Dermis microvascular lymphatic vessel endothelial cell (primary cell): Measurements from ENCODE around the gene GNAO1. TPM values are rescaled to one million over a fixed set of nuclear protein-coding genes. Genes with fewer than 3 reads are reported as not detected.

Experiments
- DNase-seq, 2 donors: peaks; one replicate each; pipeline versions ENCODE4 v3.0.0 to v3.0.0-alpha.2; 2010; ENCODE audit warnings: low read depth in 2 of 2
- total RNA-seq: library from RNA; depleted of rRNA; stranded (reverse); fragments of >200 nt; gene quantifications from 2 replicates; pipeline ENCODE4 v1.2.1, GENCODE V29; 2014

GNAO1 gene
- total RNA-seq, 1 donor from 2014 or later: not detected

GRCh38 chr16:56238188-56238587, 46.9 kb downstream of the GNAO1 start:
- DNase-seq: no peak

GRCh38 chr16:56241596-56241995, 50.3 kb downstream of the GNAO1 start:
- DNase-seq: no peak

GRCh38 chr16:56242740-56243139, 51.5 kb downstream of the GNAO1 start:
- DNase-seq: no peak

- no peak for DNase-seq
Measured at GRCh38 chr16:56244612-56245011, 53.3 kb downstream of the GNAO1 start.

- no peak for DNase-seq
Measured at GRCh38 chr16:56245197-56245596, 53.9 kb downstream of the GNAO1 start.

- peak in 1 of 2 donors; percentile 7 for DNase-seq
Measured at GRCh38 chr16:56246051-56246817, 54.9 kb downstream of the GNAO1 start.

- DNase-seq: no peak
Measured at GRCh38 chr16:56247018-56247417, 55.7 kb downstream of the GNAO1 start.

GRCh38 chr16:56247808-56248207, 56.5 kb downstream of the GNAO1 start:
- DNase-seq: no peak

- DNase-seq: no peak
Measured at GRCh38 chr16:56252835-56253234, 61.5 kb downstream of the GNAO1 start.

- no peak for DNase-seq
Measured at GRCh38 chr16:56255904-56256303, 64.6 kb downstream of the GNAO1 start.

- DNase-seq: no peak
Measured at GRCh38 chr16:56257239-56257638, 66.0 kb downstream of the GNAO1 start.

- no peak for DNase-seq
Measured at GRCh38 chr16:56257666-56258342, 66.5 kb downstream of the GNAO1 start.

- DNase-seq: no peak
Measured at GRCh38 chr16:56258508-56259424, 67.5 kb downstream of the GNAO1 start.

GRCh38 chr16:56259425-56259779, 68.1 kb downstream of the GNAO1 start:
- no peak for DNase-seq

GRCh38 chr16:56260378-56261160, 69.3 kb downstream of the GNAO1 start:
- DNase-seq: no peak

- DNase-seq: no peak
Measured at GRCh38 chr16:56261656-56262055, 70.4 kb downstream of the GNAO1 start.

GRCh38 chr16:56262148-56262547, 70.9 kb downstream of the GNAO1 start:
- no peak for DNase-seq

GRCh38 chr16:56262551-56263245, 71.4 kb downstream of the GNAO1 start:
- DNase-seq: no peak

GRCh38 chr16:56263711-56264608, 72.7 kb downstream of the GNAO1 start:
- DNase-seq: no peak

GRCh38 chr16:56264609-56264972, 73.3 kb downstream of the GNAO1 start:
- no peak for DNase-seq
